Activated B cell treated with CpG ODN at 0.5 μM for 24 hours (primary cell): ENCODE measurements around the gene VKORC1. TPM values are rescaled to one million over a fixed set of nuclear protein-coding genes. Genes with fewer than 3 reads are reported as not detected.

Experiments used
- ATAC-seq: fragments of 200-7000 bp; cut with Tn5 transposase; one replicate; pipeline ENCODE4 v1.10.0; 2021; ENCODE audit warnings: low read depth, mild to moderate bottlenecking, moderate library complexity
- CTCF ChIA-PET: fragments of 350-600 bp; sonication (Branson Sonifier 250); formaldehyde crosslinking; loops from one replicate; lab custom pipeline; 2021; ENCODE audit warnings: antibody characterized with exemption; lab: Charles Lee
- POLR2A ChIA-PET: fragments of 350-600 bp; sonication (Branson Sonifier 250); formaldehyde crosslinking; loops from one replicate; lab custom pipeline; 2021; ENCODE audit warnings: antibody characterized with exemption; lab: Charles Lee
- DNase-seq: peaks from one replicate; pipeline ENCODE4 v3.0.0; 2022
- H3K27ac Mint-ChIP-seq: one replicate; pipeline ENCODE4 v1.8.0; 2020; ENCODE audit warnings: mixed read lengths
- H3K27me3 Mint-ChIP-seq: one replicate; pipeline ENCODE4 v1.8.0; 2021; ENCODE audit warnings: mixed read lengths
- H3K36me3 Mint-ChIP-seq: one replicate; pipeline ENCODE4 v1.8.0; 2021; ENCODE audit warnings: low read depth, mixed read lengths
- H3K4me1 Mint-ChIP-seq: one replicate; pipeline ENCODE4 v1.8.0; 2021; ENCODE audit warnings: mixed read lengths
- H3K4me3 Mint-ChIP-seq: one replicate; pipeline ENCODE4 v1.8.0; 2020; ENCODE audit warnings: mild to moderate bottlenecking, mixed read lengths
- H3K9me3 Mint-ChIP-seq: one replicate; pipeline ENCODE4 v1.8.0; 2020; ENCODE audit warnings: mixed read lengths
- CTCF ChIP-seq: fragments of 200-600 bp; IDR thresholded peaks from one replicate; pipeline ENCODE4 v1.8.0; 2022; ENCODE audit warnings: antibody characterized with exemption, mild to moderate bottlenecking
- intact Hi-C: fragments of 100-400 bp; cut with micrococcal nuclease; formaldehyde crosslinking; loops from one replicate; pipeline ENCODE4 v1.15.1; 2024
- total RNA-seq: library from RNA; stranded (reverse); gene quantifications from 2 replicates; pipeline ENCODE4 v1.2.3, GENCODE V29; 2022

VKORC1 gene
- total RNA-seq, 1 donor from 2014 or later, result 41.9 TPM

GRCh38 chr16:31089199-31089598 lies 5.4 kb downstream of the VKORC1 start:
- ChIA-PET CTCF (no interaction called here), POLR2A (no interaction called here)
- DNase-seq (no peak), ATAC-seq (no peak)
- Mint-ChIP-seq H3K36me3 (peaks cover 28% of the 10 kb centered on the region), H3K27me3 (no peaks in the 10 kb centered on the region), H3K9me3 (no peaks in the 10 kb centered on the region), H3K27ac (no peak overlapping the region), H3K4me1 (peaks cover 7% of the 10 kb centered on the region), H3K4me3 (no peak overlapping the region)
- intact Hi-C loops, result no loop called here
- TF ChIP-seq CTCF, result no peak

- no peak for ATAC-seq
- TF ChIP-seq CTCF, result no peak
- peaks cover 30% of the 10 kb centered on the region for H3K36me3 Mint-ChIP-seq
- H3K4me1 Mint-ChIP-seq, result peaks cover 2% of the 10 kb centered on the region
- no peak within 1 kb of the TSS for H3K27ac Mint-ChIP-seq
- no peak within 1 kb of the TSS for H3K4me3 Mint-ChIP-seq
- ChIA-PET CTCF (no interaction called here), POLR2A (no interaction called here)
- H3K9me3 Mint-ChIP-seq, result no peaks in the 10 kb centered on the region
- intact Hi-C loops, result no loop called here
- DNase-seq, result no peak
- no peaks in the 10 kb centered on the region for H3K27me3 Mint-ChIP-seq
These were observed 6.0 kb downstream of the VKORC1 start, which contains the start of gene PRSS53 for GRCh38 chr16:31088459-31089183. Gene PRSS53, minus strand, starts transcription at chr16:31088943. Its CDS starts 134 bp downstream, at chr16:31088809.

GRCh38 chr16:31087971-31088370 lies 6.6 kb downstream of the VKORC1 start:
- no peaks in the 10 kb centered on the region for H3K27me3 Mint-ChIP-seq
- H3K4me1 Mint-ChIP-seq, result peaks cover 2% of the 10 kb centered on the region
- no peaks in the 10 kb centered on the region for H3K9me3 Mint-ChIP-seq
- DNase-seq (no peak), ATAC-seq (no peak)
- CTCF ChIA-PET, result no interaction called here
- H3K36me3 Mint-ChIP-seq, result peaks cover 34% of the 10 kb centered on the region
- no peak for TF ChIP-seq CTCF
- no peak overlapping the region for H3K27ac Mint-ChIP-seq
- POLR2A ChIA-PET, result no interaction called here
- H3K4me3 Mint-ChIP-seq, result no peak overlapping the region
- intact Hi-C loops, result no loop called here

- no peak for ATAC-seq
- CTCF ChIA-PET, result no interaction called here
- H3K27ac Mint-ChIP-seq, result no peak overlapping the region
These were observed 7.1 kb downstream of the VKORC1 start for GRCh38 chr16:31087481-31087880.

GRCh38 chr16:31086629-31086906 lies 8.0 kb downstream of the VKORC1 start:
- ChIA-PET CTCF (no interaction called here), POLR2A (interaction anchor here (0.9 kb wide), 1 partner anchor 13 kb away, joined by 6 read pairs; the partner anchor contains the start of genes ZNF646 and ZNF668)
- H3K27me3 Mint-ChIP-seq, result no peaks in the 10 kb centered on the region
- peaks cover 41% of the 10 kb centered on the region for H3K36me3 Mint-ChIP-seq
- no peak overlapping the region for H3K27ac Mint-ChIP-seq
- DNase-seq (no peak), ATAC-seq (no peak)
- no peak overlapping the region for H3K4me3 Mint-ChIP-seq
- intact Hi-C loops, result no loop called here
- TF ChIP-seq CTCF, result no peak
- H3K9me3 Mint-ChIP-seq, result no peaks in the 10 kb centered on the region
- H3K4me1 Mint-ChIP-seq, result peaks cover 5% of the 10 kb centered on the region

More at GRCh38 chr16:31087481-31087880, 7.1 kb downstream of the VKORC1 start:
- H3K9me3 Mint-ChIP-seq, result no peaks in the 10 kb centered on the region
- DNase-seq, result no peak
- peaks cover 37% of the 10 kb centered on the region for H3K36me3 Mint-ChIP-seq
- POLR2A ChIA-PET, result no interaction called here
- no peak overlapping the region for H3K4me3 Mint-ChIP-seq
- H3K4me1 Mint-ChIP-seq, result peaks cover 2% of the 10 kb centered on the region
- intact Hi-C loops, result no loop called here
- no peaks in the 10 kb centered on the region for H3K27me3 Mint-ChIP-seq
- no peak for TF ChIP-seq CTCF
